A172 (cell line): ENCODE results near the gene CA6. TPM values are rescaled to one million over a fixed set of nuclear protein-coding genes. Genes with fewer than 3 reads are reported as not detected.
"Not testable (repeated sequence)": the region's sequence is repeated elsewhere in the genome, so short reads cannot be mapped to it uniquely, and the experiment has no call there.

Experiments
- DNase-seq: peaks from one replicate; pipeline ENCODE4 v3.0.0-alpha.2; 2015; ENCODE audit warnings: low spot score
- total RNA-seq: library from RNA; depleted of rRNA; stranded (reverse); fragments of >200 nt; shearing (Covaris generic); gene quantifications from 2 replicates; pipeline ENCODE4 v1.2.3, GENCODE V29; 2014; rRNA removed

CA6 gene
- total RNA-seq, 1 experiment from 2014 or later = not detected

- DNase-seq = peak; percentile 48
Observed at GRCh38 chr1:9004700-9005394, 59.2 kb downstream of the CA6 start.

GRCh38 chr1:9005395-9005708 lies 59.7 kb downstream of the CA6 start:
- DNase-seq = no peak

GRCh38 chr1:9006956-9007615 lies 61.4 kb downstream of the CA6 start:
- no peak for DNase-seq

- DNase-seq = no peak
Observed at GRCh38 chr1:9008236-9008635, 62.6 kb downstream of the CA6 start.

DNA sequence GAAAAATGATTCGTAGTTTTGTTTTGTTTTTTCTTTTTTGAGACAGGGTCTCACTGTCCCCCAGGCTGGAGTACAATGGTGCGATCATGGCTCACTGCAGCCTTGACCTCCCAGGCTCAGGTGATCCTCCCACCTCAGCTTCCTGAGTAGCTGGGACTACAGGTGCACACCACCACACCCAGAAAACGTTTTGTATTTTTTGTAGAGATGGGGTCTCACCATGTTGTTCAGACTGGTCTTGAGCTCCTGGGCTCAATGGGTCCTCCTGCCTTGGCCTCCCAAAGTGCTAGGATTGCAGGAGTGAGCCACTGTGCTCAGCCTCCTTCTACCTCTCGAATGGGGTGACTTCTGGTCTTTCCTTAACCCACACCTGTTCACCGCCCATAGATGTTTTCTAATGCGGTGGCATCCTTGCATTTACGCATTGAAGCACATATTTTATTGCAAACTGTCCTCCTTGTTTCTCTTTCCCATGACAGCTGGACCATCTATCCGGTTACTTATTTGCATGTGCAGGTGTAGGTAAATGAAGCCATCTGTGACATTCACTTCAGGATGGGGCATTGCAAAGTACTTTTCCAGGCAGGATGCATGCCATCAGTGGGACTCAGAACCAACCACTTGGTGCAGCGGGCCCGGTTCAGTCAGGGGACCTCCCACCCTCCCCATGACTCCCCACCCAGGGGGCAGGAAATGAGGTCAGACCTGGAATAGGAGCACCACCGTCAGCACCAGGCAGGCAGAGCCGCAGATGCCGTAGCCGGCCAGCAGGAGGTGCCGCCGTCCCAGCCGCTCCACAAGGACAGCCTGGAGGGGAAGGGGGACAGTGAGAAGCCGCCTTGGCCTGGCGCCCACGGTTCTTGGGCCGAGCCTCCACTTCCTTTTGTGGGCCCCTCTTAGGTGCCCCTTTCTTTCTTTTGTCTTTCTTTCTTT lies 64.0 kb downstream of the CA6 start:
- no peak for DNase-seq

- DNase-seq = no peak
Observed at GRCh38 chr1:9010781-9011323, 65.2 kb downstream of the CA6 start.

DNA sequence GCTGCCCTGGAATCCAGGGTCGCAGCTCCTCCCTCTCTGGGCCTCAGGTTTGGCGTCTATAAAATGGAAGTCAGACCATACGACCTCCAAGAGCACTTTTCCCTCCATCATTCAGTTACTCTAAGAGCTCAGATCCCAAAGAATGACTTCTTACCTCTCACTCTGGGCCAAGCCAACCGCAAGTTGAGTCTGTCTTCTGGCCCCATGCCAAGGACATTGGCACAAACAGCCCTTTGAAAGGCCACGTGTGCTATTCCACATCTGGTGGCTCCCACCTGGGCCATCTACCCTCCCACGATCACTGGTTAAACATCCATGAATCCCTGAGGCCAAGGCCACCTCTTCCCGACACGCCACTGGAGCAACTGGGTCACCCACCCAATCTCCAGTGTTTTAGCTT lies 68.2 kb downstream of the CA6 start:
- no peak for DNase-seq

GRCh38 chr1:9014475-9015375 lies 69.1 kb downstream of the CA6 start:
- no peak for DNase-seq

DNA sequence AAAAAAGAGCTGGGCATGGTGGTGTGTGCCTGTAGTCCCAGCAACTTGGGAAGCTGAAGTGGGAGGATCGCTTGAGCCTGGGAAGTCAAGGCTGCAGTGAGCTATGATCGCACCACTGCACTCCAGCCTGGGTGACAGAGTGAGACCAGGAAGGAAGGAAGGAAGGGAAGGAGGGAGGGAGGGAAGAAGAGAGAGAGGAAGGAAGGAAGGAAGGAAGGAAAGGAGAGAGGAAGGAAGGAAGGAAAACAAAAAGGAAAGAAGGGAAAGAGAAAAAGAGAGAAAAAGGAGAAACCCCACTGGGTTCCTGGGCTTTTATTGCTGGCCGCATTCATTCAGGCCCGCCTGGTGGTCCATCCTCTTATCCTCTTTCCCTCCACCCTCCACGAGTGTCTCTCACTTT lies 70.8 kb downstream of the CA6 start:
- no peak for DNase-seq

DNA sequence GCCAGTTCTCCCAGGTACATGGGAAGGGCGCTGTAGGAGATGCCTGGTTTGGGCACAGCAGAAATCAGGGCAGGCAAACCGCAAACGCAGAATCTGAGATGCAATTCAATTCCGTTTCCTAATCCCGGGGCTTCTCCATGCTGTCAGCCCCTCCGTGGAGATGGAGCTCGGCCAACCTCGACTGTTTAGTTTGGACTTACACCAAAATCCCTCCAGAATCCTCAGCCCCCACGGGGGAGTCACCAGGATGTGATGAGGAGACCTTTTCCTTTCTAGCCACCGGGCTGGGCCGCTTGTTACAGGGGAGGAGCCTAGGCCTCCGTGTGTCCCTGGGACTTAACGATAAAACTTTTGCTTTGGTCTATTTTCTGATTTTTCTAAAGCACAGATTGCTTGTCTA lies 72.7 kb downstream of the CA6 start:
- no peak for DNase-seq

GRCh38 chr1:9019896-9020295 lies 74.2 kb downstream of the CA6 start:
- DNase-seq = no peak

DNA sequence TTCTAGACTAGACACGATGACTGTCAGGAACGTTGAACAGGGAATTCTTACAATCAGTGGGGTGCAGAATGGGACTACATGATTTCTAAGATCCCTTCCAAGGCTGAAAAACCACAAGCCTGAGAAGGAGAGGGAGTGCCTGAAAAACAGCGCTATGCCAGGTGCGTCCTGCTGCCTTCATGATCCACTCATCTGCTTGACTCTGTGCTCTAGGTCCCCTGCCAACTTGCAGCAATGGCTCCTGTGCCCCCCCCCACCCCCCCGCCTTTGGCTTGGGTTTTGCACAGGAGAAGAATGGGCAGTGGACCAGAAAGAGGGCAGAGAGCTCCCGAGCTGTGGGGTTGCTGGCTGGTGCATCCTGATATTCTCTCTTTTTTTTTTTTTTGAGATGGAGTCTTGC lies 74.6 kb downstream of the CA6 start:
- DNase-seq = no peak

- not testable (repeated sequence) for DNase-seq
Observed at GRCh38 chr1:9022026-9022738, 76.5 kb downstream of the CA6 start.

DNA sequence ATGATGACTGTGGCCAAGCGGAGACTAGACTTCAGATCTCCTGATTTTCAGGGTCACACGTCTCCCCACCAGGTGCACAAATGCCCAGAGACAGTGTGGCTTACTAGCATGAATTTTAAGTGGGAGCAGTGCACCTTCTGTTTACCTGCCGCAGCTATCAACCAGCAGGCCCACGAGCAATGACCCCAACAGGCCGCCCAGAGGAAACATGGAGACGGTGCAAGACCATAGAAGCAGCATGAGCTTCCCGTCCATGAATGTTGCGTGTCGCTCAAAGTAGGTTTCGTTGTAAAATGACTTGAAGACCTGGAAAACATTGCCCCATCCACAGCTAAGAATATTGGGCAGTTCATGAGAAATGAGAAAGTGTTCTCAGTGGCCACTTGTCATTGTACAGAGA lies 77.1 kb downstream of the CA6 start:
- no peak for DNase-seq

Other genes starting within 250 kb of the CA6 start
- gene RERE, start 128.2 kb upstream of the CA6 start, total RNA-seq = 7.0 and 24.3 TPM in 2 replicates
- gene ENO1, start 67.2 kb upstream of the CA6 start, total RNA-seq = 1,393 and 1,401 TPM in 2 replicates
- gene SLC2A7, start 80.6 kb downstream of the CA6 start, total RNA-seq = not detected in 2 replicates
- gene SLC2A5, start 123.8 kb downstream of the CA6 start, total RNA-seq = not detected in 2 replicates
- gene GPR157, start 183.2 kb downstream of the CA6 start, total RNA-seq = 2.3 and 4.2 TPM in 2 replicates